GM10266 (cell line): ENCODE results near the gene RHOBTB1.

Source experiments
- DNase-seq: peaks from one replicate; pipeline ENCODE4 v3.0.0; 2012; ENCODE audit errors: extremely low spot score
- TF ChIP-seq, protein P1 (sequence below): IDR thresholded peaks from 2 replicates; pipeline ENCODE4 v1.5.1; 2012; ENCODE audit warnings: mild to moderate bottlenecking, low read depth; ENCODE audit not compliant: control insufficient read depth, insufficient read depth; ENCODE audit errors: missing control alignments

The RHOBTB1 gene

DNA sequence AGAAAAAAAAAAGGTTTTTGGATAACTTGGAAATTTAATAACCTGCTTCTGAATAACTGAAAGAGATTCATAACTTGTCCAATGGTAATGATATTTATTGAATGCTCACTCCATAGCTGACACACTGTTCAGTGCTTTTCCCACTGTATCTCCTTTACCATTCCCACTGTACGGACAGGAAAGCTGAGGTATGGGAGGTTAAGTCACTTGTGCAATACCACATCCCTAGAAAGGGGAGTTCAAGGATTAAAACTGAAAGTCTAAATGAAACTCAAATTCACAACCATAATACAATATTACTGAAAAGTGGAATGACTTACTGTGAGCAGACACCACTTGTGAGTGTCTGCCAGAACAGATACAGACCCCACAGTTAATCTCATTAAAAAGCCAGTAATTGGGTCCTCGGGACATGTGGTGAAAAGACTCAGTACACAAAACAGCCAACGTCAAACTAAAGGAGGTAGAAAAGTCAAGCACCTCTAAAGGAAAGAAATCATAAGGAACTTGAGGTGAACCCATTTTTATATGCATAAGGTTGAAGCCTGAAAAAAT, 13.8 kb upstream of the RHOBTB1 start:
- TF ChIP-seq, protein P1, sequence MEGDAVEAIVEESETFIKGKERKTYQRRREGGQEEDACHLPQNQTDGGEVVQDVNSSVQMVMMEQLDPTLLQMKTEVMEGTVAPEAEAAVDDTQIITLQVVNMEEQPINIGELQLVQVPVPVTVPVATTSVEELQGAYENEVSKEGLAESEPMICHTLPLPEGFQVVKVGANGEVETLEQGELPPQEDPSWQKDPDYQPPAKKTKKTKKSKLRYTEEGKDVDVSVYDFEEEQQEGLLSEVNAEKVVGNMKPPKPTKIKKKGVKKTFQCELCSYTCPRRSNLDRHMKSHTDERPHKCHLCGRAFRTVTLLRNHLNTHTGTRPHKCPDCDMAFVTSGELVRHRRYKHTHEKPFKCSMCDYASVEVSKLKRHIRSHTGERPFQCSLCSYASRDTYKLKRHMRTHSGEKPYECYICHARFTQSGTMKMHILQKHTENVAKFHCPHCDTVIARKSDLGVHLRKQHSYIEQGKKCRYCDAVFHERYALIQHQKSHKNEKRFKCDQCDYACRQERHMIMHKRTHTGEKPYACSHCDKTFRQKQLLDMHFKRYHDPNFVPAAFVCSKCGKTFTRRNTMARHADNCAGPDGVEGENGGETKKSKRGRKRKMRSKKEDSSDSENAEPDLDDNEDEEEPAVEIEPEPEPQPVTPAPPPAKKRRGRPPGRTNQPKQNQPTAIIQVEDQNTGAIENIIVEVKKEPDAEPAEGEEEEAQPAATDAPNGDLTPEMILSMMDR: no peak
- no peak for DNase-seq

DNA sequence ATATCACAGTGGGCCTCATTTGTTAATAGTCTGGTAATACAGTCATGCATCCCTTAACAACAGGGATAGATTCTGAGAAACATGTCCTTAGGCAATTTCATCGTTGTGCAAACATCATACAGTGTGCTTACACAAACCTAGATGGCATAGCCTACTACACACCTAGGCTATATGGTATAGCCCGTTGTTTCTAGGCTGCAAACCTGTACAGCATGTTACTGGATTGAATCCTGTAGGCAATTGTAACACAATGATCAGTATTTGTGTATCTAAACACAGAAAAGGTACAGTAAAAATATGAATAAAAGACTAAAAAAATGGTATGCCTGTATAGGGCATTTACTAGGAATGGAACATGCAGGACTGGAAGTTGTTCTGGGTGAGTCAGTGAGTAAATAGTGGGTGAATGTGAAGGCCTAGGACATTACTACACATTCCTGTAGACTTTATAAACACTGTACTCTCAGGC, 12.0 kb upstream of the RHOBTB1 start:
- DNase-seq: no peak
- TF ChIP-seq, protein P1: no peak

DNA sequence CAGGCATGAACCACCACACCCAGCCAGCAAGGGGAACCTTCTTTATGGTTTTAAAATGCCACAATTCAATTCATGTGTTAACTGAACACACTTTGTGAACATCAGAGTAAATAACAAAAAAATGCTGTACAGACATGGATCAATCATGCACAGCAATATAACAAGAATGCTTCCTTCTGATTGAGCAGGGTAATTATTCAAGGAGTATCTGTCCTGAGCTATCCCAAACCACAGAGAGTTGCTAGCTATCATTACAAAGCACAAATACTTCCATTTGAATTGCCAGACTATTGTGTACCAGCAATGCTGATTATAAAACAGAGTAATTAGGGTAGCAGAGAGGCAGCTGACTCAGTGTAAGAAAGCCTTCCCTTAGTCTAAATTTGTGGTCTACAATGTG, 11.3 kb upstream of the RHOBTB1 start:
- DNase-seq: no peak
- TF ChIP-seq, protein P1: no peak

DNA sequence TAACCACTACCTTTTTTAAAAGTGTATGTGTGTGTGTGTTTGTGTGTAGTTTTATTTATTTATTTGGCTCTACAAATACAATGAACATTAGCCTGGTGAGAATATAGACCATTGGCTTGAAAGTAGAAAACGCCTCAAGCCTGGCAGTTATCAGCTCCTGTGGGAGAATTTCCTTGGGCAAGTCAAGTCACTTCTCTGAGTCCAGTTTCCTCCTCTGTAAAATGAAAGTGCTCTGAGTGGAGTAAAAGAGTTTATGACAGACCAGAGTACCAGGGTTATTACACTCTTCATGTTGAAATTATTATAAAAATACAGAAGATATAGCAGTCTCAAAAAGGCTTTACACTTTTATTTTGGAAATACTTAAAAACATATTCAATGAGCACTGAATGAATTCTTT, 10.1 kb upstream of the RHOBTB1 start:
- TF ChIP-seq, protein P1: no peak
- no peak for DNase-seq

DNA sequence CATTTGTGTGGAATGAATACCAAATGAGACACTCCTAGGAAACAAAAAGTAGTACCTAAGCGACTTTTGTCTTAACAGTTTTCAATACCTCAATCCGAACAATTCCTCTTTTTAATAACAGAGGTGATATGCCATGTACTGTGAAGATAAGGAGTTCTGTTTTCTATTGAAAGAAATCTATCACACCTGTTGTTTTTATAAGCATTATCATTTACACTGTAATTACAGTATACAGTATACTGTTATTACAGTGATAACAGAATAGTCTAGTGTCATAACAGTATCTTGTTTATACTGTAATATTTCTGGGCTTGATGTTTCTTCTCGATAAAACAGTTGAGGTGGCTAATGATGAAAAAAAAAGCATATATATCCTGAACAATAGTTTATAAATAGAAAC, 9.4 kb upstream of the RHOBTB1 start:
- TF ChIP-seq, protein P1: no peak
- no peak for DNase-seq

DNA sequence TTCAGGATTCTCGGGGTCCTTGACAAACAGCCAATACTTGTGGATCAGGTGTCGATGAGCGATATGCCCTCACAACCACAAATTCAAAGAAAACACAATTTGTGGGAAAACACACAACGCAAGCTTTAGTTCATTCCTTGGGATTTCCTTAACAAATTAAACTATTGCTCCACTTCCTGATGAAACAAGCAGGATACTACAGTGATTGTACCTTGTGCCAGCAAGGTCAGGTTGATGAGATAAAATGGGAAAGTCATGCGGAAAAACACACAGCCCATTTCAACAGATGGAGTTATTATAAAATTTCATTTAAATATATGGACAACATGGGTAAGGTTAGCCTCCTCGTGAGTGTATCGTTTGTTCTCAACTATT, 8.8 kb upstream of the RHOBTB1 start:
- TF ChIP-seq, protein P1: no peak
- DNase-seq: no peak

DNA sequence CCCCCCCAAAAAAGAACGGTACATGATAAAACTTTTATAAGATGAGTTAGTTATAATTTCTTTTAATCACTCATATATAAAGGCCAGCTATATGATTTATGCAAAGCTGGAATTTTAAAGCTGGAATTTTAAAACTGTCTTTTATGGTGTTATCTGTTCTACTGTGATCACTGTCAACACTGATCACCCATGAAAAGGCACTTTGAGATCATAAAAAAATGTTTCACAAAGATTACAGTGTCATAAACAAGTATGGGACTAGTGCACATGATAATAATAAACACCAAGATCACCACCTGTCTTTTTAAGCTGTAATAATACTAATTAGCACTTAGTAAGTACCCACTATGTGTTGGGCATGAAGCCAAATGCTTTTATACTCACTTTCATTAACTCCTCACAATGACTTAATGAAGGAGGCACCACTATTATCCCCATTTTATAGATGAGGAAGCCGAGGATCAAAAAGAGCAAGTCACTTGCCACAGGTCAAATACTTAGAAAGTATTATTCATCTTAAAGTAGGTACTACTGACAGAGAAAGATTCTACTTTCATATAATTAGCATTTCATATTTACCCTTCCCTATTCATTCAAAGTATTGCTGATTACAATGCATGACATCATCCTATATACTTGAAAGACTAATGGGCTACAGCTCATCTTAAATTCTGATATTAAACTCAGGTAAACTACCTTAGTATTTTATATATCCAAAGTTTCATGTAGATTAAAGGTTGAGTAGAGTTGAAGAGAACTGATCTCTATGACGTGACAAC, 8.3 kb upstream of the RHOBTB1 start:
- DNase-seq: no peak

More for the DNA sequence above, 8.3 kb upstream of the RHOBTB1 start:
- TF ChIP-seq, protein P1: no peak
